Stimulated activated naive CD8-positive, alpha-beta T cell treated with anti-CD3 and anti-CD28 coated beads, Interleukin-15, Interleukin-2, amounts not matched to agents 100 ng/mL and 50 ng/mL, for 24 hours (primary cell): ENCODE data around the gene SNRNP70.
"Not testable (repeated sequence)": the region's sequence is repeated elsewhere in the genome, so short reads cannot be mapped to it uniquely, and the experiment has no call there.

ENCODE experiments used
- H3K27ac Mint-ChIP-seq: one replicate; pipeline ENCODE4 v1.8.0; 2021; ENCODE audit warnings: mild to moderate bottlenecking, mixed read lengths
- H3K27me3 Mint-ChIP-seq: one replicate; pipeline ENCODE4 v1.8.0; 2021; ENCODE audit warnings: mixed read lengths
- H3K36me3 Mint-ChIP-seq: one replicate; pipeline ENCODE4 v1.8.0; 2021; ENCODE audit warnings: low read depth, mixed read lengths
- H3K4me1 Mint-ChIP-seq: one replicate; pipeline ENCODE4 v1.8.0; 2021; ENCODE audit warnings: low read depth, mixed read lengths
- H3K4me3 Mint-ChIP-seq: one replicate; pipeline ENCODE4 v1.8.0; 2021; ENCODE audit warnings: mild to moderate bottlenecking, mixed read lengths
- H3K9me3 Mint-ChIP-seq: one replicate; pipeline ENCODE4 v1.8.0; 2021; ENCODE audit warnings: mixed read lengths

SNRNP70 gene

DNA sequence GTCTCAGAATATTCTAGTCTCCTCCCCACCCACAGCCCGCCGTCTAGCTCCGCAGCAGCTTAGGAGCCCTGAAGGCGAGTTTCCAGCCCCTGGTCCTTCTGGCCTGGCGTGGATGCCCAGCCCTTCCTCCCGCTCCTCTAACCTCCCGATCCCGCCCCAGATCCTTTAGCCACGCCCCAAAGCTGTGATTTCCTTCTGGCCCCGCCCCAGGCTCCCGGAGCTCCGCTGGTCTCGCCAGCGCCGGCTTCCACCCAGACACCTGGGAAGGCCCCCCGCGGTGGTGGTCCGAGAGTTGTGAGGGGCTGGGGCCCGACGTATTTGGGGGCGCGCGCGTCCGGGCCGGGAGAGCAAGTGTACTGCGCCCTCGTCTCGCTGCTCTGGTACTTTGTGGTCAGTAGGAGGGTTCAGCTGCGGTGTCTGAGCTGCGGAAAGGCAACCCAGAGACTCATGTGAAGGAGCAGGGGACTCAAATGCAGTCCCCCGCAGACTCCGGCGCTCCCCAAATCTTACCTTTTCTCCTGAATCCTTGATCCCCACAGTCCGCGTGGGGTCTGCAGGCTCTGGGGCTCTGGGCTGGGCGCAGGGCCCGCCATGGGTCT is 27.5 kb upstream of the SNRNP70 start, which contains the start of gene CGB7:
TSS of gene CGB7 (minus strand) at position 114 of the 599 bp plus-strand sequence. CDS start 2,374 bp downstream, outside the sequence.
- H3K36me3 Mint-ChIP-seq = no peaks in the 10 kb centered on the region
- peaks cover 20% of the 10 kb centered on the region for H3K4me1 Mint-ChIP-seq
- no peaks in the 10 kb centered on the region for H3K9me3 Mint-ChIP-seq
- peaks cover 41% of the 10 kb centered on the region for H3K27me3 Mint-ChIP-seq
- H3K27ac Mint-ChIP-seq = no peak within 1 kb of the TSS
- peak within 1 kb of the TSS; percentile 74 for H3K4me3 Mint-ChIP-seq

DNA sequence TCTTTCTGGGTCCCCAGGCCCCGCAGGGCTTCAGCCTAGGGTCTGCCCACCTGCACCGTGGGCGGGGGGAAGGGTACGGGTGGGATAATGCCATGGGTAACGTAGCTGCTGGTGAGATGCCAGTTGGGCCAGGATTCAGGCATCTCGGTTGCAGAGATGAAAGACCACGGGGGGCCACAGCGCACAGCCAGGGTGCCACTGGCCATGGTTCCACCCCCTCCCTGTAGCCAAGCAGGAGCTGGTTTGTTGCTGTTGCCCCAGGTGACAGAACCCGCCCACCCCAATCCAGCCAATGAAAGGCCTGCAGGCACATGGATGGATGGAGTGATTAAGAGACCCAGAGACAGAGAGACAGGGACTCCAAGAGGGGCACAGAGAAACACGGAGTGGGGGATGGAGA is 26.7 kb upstream of the SNRNP70 start:
- Mint-ChIP-seq H3K9me3 (no peaks in the 10 kb centered on the region), H3K36me3 (no peaks in the 10 kb centered on the region), H3K4me3 (no peak overlapping the region), H3K27me3 (peaks cover 49% of the 10 kb centered on the region), H3K4me1 (peaks cover 20% of the 10 kb centered on the region), H3K27ac (no peak overlapping the region)

DNA sequence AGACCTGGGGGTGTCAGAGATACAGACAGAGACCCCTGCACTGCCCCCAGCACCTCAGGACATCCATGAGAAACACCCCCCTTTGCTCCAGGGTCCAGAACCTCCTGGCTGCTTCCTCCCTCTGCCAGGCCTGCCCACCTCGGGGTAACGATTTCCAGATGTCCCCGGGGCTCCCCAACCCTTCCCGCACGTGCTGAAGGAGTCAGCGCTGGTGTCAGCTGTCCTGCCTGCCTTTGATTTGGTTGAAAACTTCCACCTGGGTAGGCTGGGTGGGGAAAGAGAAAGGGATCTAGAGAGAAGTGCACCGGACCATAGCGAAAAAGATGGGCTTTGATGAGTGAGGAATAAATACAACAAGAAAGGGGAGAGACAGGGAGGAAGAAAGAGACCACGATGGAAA is 26.2 kb upstream of the SNRNP70 start:
- H3K27me3 Mint-ChIP-seq = peaks cover 45% of the 10 kb centered on the region
- H3K4me1 Mint-ChIP-seq = peaks cover 20% of the 10 kb centered on the region
- H3K9me3 Mint-ChIP-seq = no peaks in the 10 kb centered on the region
- H3K36me3 Mint-ChIP-seq = no peaks in the 10 kb centered on the region
- no peak overlapping the region for H3K27ac Mint-ChIP-seq
- no peak overlapping the region for H3K4me3 Mint-ChIP-seq

DNA sequence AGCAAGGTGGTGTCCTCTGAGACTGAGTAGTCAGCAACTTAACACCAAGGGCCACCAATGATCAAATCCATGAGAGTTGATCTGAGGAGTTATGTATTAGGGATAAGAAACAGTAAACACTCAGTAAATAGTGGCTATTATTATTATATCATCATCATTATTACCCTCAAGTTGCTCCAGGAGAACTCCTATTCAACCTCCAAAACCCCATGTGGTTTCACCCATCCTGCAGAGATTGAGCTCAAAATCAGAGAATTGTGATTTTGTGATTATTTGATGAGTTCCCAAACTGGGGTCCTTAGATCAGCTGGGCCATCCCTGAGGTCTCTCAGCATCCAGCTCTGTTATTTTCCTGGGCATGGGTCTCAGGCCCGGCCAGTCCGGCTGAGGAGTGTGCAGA is 24.3 kb upstream of the SNRNP70 start:
- Mint-ChIP-seq H3K27ac (no peak overlapping the region), H3K36me3 (no peaks in the 10 kb centered on the region), H3K27me3 (peaks cover 52% of the 10 kb centered on the region), H3K4me3 (no peak overlapping the region), H3K9me3 (no peaks in the 10 kb centered on the region), H3K4me1 (peaks cover 20% of the 10 kb centered on the region)

DNA sequence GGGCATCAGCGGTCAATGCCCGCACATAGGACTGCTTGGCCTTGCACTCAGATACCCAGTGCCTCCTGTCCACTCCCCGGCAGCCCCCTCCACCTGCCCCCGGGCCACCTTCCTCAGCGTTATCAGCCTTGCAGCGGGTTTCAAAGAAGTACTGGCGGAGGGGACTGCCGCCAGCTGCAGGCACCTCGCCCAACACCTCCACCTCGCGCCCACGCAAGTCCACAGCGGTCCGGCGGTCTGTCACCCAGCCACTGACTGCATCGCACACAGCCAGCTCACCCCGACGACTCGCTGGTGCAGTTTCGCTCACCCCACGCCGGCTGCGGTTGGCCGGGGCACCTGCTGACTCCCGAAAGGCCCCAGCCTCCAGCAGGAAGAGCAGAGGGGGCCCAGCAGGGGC is 23.8 kb upstream of the SNRNP70 start:
- Mint-ChIP-seq H3K4me3 (no peak overlapping the region), H3K9me3 (no peaks in the 10 kb centered on the region)

DNA sequence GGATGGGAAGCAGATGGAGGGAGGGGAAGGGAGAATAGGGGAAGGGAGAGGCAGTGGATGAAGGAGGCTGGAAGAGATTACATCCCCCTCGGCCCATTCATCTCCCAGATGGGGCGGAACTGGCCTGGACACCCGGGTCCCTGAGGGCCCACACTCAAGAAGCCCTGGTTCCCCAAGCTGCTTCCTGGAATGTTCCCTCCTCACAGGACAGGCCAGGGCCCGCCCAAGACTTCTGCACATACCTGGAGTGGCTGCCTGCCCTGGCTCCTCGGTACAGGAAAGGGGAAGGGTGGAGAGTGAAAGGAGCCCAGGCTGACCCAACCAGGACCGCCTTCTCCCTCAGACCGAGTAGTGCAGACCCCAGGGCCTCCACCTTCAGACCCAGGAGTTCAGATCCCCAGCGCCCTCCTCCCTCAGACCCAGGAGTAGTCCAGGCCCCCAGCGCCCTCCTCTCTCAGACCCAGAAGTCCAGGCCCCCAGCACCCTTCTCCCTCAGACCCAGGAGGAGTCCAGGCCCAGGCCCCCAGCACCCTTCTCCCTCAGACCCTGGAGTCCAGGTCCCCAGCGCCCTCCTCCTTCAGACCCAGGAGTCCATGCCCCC is 21.1 kb upstream of the SNRNP70 start:
- Mint-ChIP-seq H3K27ac (no peak overlapping the region), H3K27me3 (peaks cover 52% of the 10 kb centered on the region)

More for the DNA sequence above, 23.8 kb upstream of the SNRNP70 start:
- H3K27me3 Mint-ChIP-seq = peaks cover 56% of the 10 kb centered on the region
- peaks cover 16% of the 10 kb centered on the region for H3K4me1 Mint-ChIP-seq
- H3K36me3 Mint-ChIP-seq = no peaks in the 10 kb centered on the region
- no peak overlapping the region for H3K27ac Mint-ChIP-seq

DNA sequence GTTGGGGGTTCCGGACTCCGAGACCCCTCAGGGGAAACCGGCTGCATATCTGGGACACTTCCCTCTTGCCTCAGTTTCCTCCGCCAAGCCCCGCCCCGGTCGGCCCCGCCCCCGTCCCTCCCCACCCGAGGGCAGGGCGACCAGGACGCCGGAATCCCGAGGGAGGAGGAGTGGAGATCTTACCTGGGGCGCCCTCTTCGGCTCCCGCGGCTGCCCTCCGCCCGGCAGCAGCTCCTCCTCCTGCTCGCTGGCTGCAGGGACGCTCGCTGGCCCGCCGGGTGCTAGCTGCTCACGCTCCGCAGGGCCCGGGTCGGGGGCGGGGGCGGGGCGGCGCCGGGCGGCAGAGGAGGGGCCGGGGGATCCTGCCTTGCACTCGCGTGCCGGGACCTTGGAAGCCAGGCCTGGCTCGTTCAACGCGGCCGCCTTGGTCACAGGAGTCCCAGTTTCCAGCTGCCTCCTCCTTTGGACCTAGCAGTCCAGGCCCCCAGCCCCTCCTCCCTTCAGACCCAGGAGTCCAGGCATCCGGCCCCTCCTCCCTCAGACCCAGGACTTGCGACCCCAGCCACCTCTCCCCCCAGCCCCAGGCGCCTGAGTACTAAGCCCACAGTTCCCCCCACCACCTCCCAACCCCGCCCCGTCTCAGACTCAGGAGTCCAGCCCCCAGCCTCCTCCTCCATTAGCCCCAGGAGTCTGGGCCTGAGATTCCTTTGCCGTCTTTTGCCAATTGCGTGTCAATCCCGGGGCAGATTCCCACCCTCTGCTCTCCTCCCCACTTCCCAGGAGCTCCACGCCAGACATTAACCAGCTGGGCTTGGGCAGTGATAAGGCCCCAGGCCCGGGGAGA is 20.3 kb upstream of the SNRNP70 start, which contains the start of gene NTF4:
TSS of gene NTF4 (minus strand) at position 51 of the 844 bp plus-strand sequence. CDS start 2,821 bp downstream, outside the sequence.
- Mint-ChIP-seq H3K9me3 (no peaks in the 10 kb centered on the region), H3K27ac (no peak within 1 kb of the TSS), H3K36me3 (no peaks in the 10 kb centered on the region)

More for the DNA sequence above, 21.1 kb upstream of the SNRNP70 start:
- H3K9me3 Mint-ChIP-seq = no peaks in the 10 kb centered on the region
- no peaks in the 10 kb centered on the region for H3K36me3 Mint-ChIP-seq
- H3K4me3 Mint-ChIP-seq = no peak overlapping the region
- H3K4me1 Mint-ChIP-seq = no peaks in the 10 kb centered on the region

DNA sequence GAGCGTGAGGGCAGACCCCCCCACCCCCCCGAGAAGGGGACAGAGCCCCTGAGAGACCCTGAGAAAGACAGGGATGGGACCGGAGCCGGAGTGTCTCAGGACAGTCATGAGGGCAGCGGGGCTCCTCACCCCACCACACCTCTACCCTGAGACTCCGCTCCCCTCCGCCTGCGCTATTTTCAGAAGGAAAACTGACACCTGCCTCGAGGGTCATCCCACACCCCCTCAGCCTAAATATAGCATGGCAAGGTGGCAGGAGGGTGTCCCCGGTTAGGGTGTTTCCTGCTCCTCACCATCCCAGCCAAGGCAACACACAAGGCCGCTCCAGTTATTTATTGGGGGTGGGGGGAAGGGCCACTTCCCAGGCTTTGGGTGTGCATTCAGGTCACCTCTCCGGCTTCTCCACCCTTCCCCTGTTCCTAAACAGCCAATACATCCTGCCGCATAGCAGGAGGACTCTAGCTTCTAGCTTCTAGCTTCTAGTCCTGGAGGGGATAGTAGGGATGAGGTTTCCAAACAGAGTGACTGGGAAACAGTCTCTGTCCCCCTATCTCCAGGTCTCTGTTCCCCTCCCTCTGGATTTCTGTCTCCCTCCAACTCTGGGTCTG is 19.2 kb upstream of the SNRNP70 start:
- H3K4me1 Mint-ChIP-seq = no peaks in the 10 kb centered on the region
- no peak overlapping the region for H3K27ac Mint-ChIP-seq
- H3K36me3 Mint-ChIP-seq = no peaks in the 10 kb centered on the region
- peaks cover 59% of the 10 kb centered on the region for H3K27me3 Mint-ChIP-seq
- no peak overlapping the region for H3K4me3 Mint-ChIP-seq
- peaks cover 4% of the 10 kb centered on the region for H3K9me3 Mint-ChIP-seq

More for the DNA sequence above, 20.3 kb upstream of the SNRNP70 start, which contains the start of gene NTF4:
- Mint-ChIP-seq H3K4me3 (no peak within 1 kb of the TSS), H3K4me1 (no peaks in the 10 kb centered on the region), H3K27me3 (peaks cover 54% of the 10 kb centered on the region)

DNA sequence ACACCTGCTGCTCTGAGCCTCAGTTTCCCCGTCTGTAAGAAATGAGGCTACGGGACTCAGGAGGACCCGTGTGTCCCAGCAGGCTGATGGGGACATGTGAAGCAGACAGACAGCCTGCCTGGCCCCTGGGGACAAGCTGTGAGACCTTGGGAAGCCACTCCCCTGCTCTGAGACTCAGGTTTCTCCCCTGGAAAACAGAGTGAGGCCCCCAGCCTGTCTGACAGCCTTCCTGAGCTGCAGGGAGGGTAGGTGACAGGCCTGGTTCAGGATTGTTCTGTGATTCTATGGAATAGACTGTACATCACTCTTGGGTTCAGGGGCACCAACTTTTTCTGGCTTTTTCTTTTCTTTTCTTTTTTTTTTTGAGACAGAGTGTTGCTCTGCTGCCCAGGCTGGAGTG is 17.7 kb upstream of the SNRNP70 start:
- Mint-ChIP-seq H3K27me3 (peaks cover 62% of the 10 kb centered on the region), H3K36me3 (no peaks in the 10 kb centered on the region), H3K4me1 (no peaks in the 10 kb centered on the region), H3K4me3 (no peak overlapping the region), H3K27ac (no peak overlapping the region), H3K9me3 (peaks cover 4% of the 10 kb centered on the region)

DNA sequence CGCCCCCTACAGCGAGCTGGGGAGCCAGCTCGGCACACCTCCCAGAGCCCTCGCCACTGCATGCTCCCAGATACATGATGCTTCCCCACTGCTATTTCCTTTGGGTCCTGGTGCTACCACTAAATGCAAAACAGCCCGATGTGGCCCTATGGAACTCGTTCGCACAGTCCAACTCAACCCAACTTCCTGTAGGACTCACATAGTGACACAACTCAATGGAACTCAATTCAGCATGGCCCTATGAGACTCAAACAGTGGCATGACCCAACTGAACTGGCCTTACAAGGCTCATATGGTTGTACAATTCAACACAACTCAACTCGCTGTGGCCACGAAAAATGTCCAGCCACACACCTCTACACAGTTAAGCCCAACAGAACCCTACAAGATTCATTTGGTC is 16.2 kb upstream of the SNRNP70 start:
- Mint-ChIP-seq H3K4me3 (no peak overlapping the region), H3K27ac (no peak overlapping the region), H3K27me3 (peaks cover 69% of the 10 kb centered on the region), H3K4me1 (peaks cover 11% of the 10 kb centered on the region), H3K9me3 (peaks cover 4% of the 10 kb centered on the region), H3K36me3 (no peaks in the 10 kb centered on the region)

DNA sequence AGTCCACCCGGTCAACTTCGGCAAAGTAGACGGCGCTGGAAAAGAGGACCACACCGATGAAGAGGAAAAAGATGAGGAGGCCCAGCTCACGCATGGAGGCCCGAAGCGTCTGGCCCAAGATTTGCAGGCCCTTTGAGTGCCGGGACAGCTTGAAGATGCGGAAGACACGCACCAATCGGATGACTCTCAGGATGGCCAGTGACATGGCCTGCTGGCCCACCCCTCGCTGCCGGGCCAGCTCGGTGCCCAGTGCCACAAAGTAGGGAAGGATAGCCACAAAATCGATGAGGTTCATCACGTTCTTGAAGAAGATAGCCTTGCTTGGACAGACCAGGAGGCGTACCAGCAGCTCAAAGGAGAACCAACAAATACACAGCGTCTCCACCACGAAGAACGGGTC is 14.8 kb upstream of the SNRNP70 start:
- H3K4me3 Mint-ChIP-seq = no peak overlapping the region
- peaks cover 74% of the 10 kb centered on the region for H3K27me3 Mint-ChIP-seq
- peaks cover 11% of the 10 kb centered on the region for H3K4me1 Mint-ChIP-seq
- H3K27ac Mint-ChIP-seq = no peak overlapping the region
- peaks cover 4% of the 10 kb centered on the region for H3K9me3 Mint-ChIP-seq
- no peaks in the 10 kb centered on the region for H3K36me3 Mint-ChIP-seq

DNA sequence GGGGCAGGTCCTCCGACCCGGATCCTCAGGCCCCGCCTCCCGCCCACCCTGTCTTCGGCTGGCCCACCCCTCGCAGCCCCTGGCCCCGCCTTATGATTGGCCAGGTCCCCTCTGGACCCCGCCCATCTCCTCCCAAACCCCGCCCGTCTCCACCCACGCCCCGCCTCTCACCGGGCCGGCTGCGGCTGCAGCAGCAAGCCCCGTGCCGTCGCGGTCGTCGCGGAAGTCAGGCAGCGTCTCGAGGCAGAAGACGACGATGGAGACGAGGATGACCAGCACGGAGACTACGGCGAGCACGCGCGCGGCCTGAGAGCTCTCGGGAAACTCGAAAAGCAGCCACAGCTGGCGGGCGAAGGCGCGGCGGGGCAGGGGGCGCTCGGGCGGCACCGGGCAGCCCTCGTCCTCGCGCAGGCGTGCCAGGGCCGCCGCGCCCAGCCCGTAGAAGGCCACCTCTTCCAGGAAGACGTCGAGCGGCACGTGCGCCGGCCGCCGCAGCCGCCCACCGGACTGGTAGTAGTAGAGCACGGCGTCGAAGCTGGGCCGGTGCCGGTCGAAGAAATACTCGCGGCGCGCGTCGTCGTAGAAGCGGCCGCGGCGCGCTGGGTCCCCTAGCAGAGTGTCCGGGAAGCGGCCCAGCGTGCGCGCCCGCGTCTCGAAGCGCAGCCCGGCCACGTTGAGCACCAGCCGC is 13.2 kb upstream of the SNRNP70 start:
- Mint-ChIP-seq H3K27ac (no peak overlapping the region), H3K9me3 (peaks cover 4% of the 10 kb centered on the region), H3K4me1 (peaks cover 11% of the 10 kb centered on the region), H3K27me3 (peaks cover 64% of the 10 kb centered on the region), H3K4me3 (no peak overlapping the region), H3K36me3 (no peaks in the 10 kb centered on the region)

DNA sequence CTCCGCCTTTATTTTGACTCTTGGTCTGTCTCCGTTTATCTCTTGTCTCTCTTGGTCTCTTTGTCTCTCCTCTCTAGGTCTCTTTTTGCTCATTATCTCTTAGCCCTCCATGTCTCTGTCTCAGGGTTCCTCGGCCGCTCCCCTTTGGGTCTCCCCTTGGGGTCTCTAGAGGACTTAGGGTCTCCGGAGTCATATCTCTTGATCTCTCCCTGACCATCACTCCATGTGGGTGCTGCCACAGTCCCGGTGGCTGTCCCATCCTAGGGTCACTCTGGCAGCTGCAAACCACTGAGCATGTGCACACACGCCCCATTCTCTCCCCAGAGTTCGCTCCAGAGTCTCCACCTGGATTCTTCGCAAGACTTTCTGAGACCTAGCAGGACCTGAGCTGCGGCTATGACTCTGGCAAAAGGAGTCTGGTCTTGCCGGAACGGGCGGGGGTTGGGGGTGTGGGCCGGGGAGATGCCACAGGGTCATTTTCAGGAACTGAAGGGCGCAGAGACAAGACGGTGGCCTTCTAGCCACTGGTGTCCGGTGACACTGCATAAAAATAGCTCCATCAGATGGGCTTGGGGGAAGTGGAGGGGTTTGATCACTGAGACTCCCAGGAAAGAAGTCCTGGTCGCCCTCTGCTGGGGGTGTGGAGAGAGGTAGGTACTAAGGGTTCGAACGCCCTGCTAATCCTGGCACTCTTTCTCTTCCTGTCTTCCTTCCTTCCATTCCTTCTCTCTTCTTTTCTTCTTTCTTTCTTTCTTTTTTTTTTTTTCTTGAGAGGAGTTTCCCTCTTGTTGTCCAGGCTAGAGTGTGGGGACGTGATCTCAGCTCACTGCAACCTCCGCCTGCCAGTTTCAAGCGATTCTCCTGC is 11.5 kb upstream of the SNRNP70 start:
- Mint-ChIP-seq H3K4me1 (peaks cover 11% of the 10 kb centered on the region), H3K9me3 (peaks cover 4% of the 10 kb centered on the region), H3K36me3 (no peaks in the 10 kb centered on the region), H3K4me3 (peak overlapping the region; percentile 27), H3K27me3 (peaks cover 52% of the 10 kb centered on the region), H3K27ac (peak overlapping the region; percentile 1)

DNA sequence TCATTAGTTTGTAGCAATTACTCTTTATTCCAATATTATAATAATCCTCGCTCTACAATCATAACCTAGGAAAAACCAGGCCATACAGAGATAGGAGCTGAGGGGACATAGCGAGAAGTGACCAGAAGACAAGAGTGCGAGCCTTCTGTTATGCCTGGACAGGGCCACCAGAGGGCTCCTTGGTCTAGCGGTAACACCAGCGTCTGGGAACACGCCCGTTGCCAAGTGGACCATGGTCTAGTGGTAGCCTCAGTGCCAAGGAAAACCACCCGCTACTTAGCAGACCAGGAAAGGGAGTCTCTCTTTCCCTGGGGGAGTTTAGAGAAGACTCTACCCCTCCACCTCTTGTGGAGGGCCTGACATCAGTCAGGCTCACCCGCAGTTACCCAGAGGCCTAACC is 10.4 kb upstream of the SNRNP70 start:
- peaks cover 11% of the 10 kb centered on the region for H3K4me1 Mint-ChIP-seq
- not testable (repeated sequence) for H3K9me3 Mint-ChIP-seq, H3K4me3 Mint-ChIP-seq, H3K27ac Mint-ChIP-seq, H3K36me3 Mint-ChIP-seq
- peaks cover 42% of the 10 kb centered on the region for H3K27me3 Mint-ChIP-seq
